Measurements from ENCODE around the gene KANK2.

GRCh38 chr19:11198175-11198534 lies 810 bp upstream of the KANK2 start:
- TF ChIP-seq POLR2AphosphoS5 (IDR thresholded peaks at IDR 0.05; ENCODE audit: borderline replicate concordance, low read depth, low read length) (no peak), EZH2 (IDR thresholded peaks at IDR 0.05) (no peak)

All from SK-N-MC (cell line).